ENCODE measurements around the gene TMEM92.
"Not testable (repeated sequence)": the region's sequence is repeated elsewhere in the genome, so short reads cannot be mapped to it uniquely, and the experiment has no call there.

The TMEM92 gene

DNA sequence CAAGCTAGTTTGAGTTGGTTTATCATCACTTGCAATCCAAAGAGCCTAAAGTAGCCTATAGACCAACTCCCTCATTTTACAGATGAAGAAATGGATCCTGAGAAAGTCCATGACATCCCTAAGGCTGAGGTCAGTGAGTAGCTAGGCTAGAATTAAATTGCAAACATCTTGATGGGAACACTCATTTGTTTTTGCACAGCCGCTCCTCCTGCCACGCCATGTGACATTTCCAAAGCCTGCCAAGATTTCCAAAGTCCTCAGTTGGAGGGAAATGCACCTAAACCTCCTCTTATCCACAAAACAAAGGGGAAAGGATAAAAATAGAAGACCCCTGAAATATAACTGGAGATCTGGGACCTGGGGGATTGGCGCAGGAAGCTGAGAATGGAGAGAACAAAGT lies 15.0 kb downstream of the TMEM92 start:
- in situ Hi-C loops (cut with HindIII; ENCODE audit: low pct_ligation_motif_present, low pct_unique_long_range_greater_than_20kb, low sequenced_read_pairs) = no loop called here
- DNase-seq = no peak

DNA sequence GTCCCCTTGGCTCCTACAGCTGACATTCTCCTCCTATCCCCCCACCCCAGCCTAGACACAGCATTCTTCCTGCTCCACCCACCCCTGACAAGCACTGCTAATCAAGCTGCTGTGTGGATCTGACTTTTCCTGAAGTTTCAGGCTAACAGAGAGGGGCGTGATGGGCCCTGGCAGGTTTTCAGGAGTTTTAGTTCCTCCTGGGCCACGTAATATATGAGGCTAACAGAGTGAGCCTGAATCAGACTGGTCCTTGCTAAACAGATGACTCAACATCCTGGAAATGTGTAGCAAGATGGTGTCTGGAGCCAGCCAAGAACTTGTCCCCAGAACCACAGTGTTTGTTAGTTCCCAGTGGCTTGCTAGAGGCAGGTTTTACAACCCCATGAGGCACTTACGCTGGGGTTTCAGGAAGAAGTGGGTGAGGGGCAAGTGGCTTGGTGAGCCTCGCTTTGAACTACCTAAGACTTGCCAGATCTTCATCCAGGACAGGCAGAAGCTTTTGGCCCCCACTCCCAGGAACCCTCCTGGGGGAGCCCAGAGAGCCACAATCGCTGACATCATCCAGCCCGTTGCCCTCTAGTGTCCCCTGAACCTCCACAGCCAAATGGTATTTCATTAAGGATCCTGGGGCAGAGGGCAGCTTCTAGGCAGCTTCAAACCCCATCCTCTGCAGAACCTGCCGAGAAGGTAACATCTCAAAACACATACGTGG lies 15.9 kb downstream of the TMEM92 start:
- DNase-seq = peak; percentile 82
- in situ Hi-C loops (cut with HindIII; ENCODE audit: low pct_ligation_motif_present, low pct_unique_long_range_greater_than_20kb, low sequenced_read_pairs) = no loop called here

DNA sequence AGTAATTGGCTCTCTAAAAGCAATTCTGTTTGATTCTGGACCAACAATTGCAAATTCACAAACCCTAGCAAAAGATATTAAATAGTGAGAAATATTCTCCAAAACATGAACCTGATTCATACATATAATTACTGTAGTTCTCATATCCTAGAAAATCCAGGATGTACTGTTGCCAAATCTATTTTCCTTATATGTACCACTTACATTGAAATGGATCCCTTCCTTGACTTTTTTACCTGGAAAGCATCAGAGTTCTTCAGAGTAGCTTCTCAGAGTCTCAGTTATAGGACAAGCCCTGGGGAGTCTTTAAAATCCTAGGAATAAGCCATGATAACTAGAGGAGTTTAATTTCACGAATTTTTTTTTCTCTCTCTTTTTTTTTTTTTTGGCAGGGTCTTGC lies 16.7 kb downstream of the TMEM92 start:
- in situ Hi-C loops (cut with HindIII; ENCODE audit: low pct_ligation_motif_present, low pct_unique_long_range_greater_than_20kb, low sequenced_read_pairs) = no loop called here
- no peak for DNase-seq

DNA sequence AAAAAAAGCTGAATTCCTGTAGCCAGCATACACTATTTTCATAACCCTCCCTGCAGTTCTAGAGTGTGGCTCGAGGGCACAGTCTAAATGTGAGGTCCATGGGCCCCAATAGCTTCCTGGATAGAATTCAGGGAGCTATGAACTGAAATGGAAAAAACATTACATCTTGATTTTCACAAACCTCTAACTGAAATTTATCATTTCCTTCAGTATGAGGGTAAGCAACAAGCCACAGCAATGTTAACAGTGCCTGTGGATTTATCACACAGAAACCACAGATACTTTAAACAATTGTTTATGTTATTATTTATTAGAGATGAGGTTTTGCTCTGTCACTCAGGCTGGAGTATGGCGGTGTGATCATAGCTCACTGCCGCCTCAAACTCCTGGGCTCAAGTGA lies 18.2 kb downstream of the TMEM92 start:
- no peak for DNase-seq
- in situ Hi-C loops (cut with HindIII; ENCODE audit: low pct_ligation_motif_present, low pct_unique_long_range_greater_than_20kb, low sequenced_read_pairs) = no loop called here

DNA sequence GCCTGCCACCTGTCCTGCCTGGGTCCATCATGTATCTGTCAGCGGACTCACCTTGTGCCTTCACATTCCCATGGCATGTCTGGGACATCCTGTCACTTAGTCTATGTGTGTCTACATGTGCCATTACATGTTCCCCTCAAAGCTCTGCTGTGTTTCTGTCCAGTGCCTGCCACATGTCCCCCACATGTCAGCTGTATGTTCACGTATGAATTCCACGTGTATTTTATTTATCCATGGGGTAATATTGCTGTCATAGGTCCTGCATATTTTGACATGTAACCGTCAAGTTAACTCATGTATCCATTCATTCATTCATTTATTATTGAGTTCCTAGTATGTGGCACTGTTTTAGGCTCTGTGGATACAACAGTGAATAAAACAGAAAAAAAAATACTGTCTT lies 20.8 kb downstream of the TMEM92 start:
- DNase-seq = no peak
- in situ Hi-C loops (cut with HindIII; ENCODE audit: low pct_ligation_motif_present, low pct_unique_long_range_greater_than_20kb, low sequenced_read_pairs) = no loop called here

DNA sequence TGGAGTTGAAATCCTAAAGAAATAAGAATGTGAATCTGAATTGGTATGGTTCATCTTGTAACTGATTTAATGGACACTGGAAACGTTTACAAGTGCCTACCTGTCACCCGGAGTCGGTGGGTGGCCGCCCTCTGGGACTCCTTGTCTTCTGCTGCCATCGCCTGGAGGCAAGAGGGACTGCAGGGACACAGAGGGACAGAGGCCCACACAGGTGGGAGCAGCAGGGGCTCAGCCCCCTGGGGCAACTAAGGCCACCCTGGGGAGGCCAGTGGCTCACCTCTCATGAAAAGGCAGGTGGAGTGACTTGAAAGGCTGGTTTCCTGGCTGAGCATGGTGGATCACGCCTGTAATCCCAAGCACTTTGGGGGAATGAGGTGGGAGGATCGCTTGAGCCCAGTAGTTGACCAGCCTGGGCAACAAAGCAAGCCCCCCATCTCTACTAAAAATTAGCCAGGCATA lies 23.2 kb downstream of the TMEM92 start:
- DNase-seq = peak; percentile 59
- in situ Hi-C loops (cut with HindIII; ENCODE audit: low pct_ligation_motif_present, low pct_unique_long_range_greater_than_20kb, low sequenced_read_pairs) = no loop called here

DNA sequence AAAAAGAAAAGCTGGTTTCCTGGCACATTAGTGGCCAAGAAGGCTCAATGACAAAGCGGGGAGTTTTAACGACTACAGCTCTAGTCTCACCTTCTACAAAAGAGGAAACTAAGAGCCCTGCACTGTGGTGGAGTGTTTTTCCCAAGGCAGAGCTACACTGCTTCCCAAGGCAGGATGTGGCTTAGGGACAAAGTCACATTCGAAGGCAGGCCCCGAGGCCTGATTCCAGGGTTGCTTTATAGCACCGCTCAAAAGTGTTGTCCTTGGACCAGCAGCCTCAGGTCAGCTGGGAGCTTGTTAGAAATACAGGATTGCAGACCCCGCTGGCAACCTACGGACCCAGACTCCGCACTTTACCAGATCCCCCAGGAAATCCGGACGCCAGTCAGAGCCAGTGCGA lies 23.8 kb downstream of the TMEM92 start:
- in situ Hi-C loops (cut with HindIII; ENCODE audit: low pct_ligation_motif_present, low pct_unique_long_range_greater_than_20kb, low sequenced_read_pairs) = no loop called here
- DNase-seq = no peak

DNA sequence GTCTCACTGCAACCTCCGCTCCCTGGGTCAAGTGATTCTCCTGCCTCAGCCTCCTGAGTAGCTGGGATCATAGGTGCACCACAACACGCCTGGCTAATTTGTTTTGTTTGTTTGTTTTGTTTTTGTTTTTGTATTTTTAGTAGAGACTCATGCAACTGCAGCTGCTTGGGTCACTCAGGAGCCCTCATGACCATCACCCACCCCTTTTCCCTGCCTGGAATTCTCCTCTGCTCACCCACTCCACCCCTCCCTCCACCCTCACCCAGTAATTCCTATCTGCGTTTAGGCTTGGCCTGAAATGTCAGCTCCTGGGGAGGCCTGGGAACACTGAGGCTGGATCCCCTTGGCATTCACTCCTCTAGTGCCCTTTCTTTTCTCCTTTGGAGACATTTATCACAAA lies 25.5 kb downstream of the TMEM92 start:
- in situ Hi-C loops (cut with HindIII; ENCODE audit: low pct_ligation_motif_present, low pct_unique_long_range_greater_than_20kb, low sequenced_read_pairs) = no loop called here
- DNase-seq = no peak

DNA sequence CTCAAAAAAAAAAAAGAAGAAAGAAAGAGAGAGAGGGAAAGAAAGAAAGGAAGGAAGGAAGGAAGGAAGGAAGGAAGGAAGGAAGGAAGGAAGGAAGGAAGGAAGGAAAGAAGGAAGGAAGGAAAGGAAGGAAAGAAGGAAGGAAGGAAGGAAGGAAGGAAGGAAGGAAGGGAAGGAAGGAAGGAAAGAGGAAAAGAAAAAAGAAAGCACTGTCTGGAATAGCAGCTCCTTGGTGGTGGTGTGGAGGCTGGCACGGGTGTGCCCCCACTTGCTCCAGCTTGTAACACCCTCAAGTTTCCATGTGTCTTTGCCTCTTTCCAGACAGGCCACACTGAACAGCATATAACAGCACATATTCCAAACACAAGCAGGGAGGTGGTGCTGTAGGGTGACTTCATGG lies 26.6 kb downstream of the TMEM92 start:
- DNase-seq; in situ Hi-C loops (cut with HindIII; ENCODE audit: low pct_ligation_motif_present, low pct_unique_long_range_greater_than_20kb, low sequenced_read_pairs): not testable (repeated sequence)

DNA sequence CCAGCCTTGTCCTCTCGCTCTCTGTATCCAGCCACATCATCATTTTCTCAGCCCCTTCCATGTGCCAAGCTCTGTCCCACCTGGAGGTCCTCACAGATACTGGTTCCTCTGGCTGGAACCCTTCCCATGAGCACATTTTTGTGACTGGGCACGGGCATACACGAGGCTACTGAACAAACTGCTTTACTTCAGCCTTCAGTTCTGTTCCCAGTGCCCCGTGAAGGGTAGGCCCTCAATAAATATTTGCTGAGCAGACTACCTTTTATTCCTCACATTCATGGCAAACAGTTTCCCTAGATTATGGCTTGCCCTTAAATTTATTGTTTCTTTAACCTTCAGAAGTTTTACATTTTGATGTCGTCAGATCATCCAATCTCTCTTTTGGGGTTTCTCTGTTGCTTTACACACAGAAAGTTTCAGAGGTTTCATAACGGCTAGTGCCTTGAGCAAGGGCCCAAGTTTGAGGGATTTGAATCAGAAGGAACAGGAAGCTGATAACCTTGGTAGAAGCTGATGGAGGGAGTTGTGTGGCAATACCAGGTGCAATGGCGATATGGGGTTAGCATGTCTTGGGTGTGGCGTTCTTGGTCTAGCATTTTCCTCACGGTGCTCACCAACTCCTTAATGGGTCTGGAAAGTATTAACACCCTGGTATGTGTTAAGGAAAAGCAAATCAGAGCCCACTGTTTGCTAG lies 27.8 kb downstream of the TMEM92 start:
- no peak for DNase-seq
- in situ Hi-C loops (cut with HindIII; ENCODE audit: low pct_ligation_motif_present, low pct_unique_long_range_greater_than_20kb, low sequenced_read_pairs) = no loop called here

DNA sequence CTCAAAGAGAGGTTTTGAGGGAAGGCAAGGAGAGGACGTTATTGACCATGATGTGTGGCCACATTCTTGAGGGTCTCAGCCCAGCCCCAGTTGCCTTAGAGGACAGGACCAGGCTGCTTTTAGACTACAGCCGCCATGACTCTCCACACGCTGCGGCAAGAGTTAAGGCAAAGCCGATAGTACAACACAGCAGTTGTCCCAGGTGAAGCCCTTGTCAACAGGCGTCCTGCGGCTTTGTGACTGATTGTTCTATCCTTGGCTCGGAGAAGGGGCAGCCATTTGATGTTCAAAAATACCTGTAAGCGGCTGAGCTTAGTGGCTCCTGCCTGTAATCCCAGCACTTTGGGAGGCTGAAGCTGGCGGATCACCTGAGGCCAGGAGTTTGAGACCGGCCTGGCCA lies 28.8 kb downstream of the TMEM92 start:
- in situ Hi-C loops (cut with HindIII; ENCODE audit: low pct_ligation_motif_present, low pct_unique_long_range_greater_than_20kb, low sequenced_read_pairs) = no loop called here
- no peak for DNase-seq

DNA sequence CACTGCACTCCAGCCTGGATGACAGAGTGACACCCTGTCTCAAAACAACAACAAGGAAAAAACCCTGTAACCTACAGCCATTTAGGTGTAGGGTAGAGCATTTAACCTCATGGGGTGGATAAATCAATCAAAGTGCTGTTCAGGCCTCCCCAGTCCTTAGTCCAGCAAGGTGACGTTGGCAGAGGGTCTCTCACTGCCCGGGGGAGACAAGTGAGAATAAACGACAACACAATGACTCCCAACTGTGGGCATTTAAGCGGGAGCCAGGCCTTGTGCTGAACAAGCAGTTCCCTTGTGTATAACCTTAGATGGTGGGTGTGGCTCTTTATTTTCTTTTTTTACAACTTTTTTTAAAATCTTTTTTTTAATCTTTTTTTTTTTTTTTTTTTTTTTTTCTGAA lies 29.3 kb downstream of the TMEM92 start:
- in situ Hi-C loops (cut with HindIII; ENCODE audit: low pct_ligation_motif_present, low pct_unique_long_range_greater_than_20kb, low sequenced_read_pairs) = no loop called here
- no peak for DNase-seq

DNA sequence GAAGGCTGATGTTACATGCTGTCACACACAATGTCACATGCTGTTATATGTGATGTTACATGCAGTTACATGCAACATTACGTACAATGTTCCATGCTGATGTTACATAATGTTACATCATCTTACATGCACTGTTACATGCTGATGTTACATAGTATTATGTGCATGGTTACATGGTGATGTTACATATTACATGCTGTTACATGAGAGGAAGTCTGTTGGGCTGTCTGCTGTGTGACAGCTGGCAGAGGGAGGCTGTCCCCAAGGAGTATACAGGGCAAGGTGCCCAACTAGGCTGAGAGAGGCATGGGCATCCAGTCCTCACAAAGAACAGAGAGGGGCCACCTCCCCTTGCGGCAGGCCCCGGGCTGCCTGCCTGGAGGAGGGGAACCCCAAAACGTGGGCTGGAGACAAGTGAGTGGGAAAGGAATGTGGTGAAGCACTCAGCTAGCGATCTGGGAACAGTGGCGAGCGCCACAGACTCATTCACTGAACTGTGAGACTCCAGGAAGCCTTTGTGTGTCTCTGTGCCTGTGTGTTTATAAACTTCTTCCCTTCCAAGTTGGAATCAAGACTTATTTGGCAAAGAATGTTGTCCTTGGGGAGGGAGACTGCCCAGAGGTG lies 30.6 kb downstream of the TMEM92 start:
- in situ Hi-C loops (cut with HindIII; ENCODE audit: low pct_ligation_motif_present, low pct_unique_long_range_greater_than_20kb, low sequenced_read_pairs) = no loop called here
- DNase-seq = no peak

DNA sequence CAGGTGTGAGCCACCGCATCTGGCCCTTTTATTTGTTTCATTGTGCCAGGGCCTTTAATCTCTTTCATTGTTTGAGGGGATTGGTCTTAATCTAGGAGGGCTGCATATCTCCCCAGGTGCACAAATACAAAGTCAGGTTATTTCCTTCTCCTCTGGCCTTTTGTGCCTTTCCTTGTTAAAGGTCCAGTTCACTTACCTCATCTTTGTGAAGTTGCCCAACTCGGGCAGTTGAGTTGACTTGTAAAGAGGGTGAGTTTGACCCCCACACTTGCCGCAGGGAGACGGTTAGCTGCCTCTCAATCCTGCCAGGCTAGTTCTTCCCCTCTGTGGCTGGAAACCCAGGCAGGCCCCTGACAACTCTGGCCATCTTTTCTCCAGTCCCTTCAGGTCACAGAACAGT lies 33.4 kb downstream of the TMEM92 start:
- no peak for DNase-seq
- in situ Hi-C loops (cut with HindIII; ENCODE audit: low pct_ligation_motif_present, low pct_unique_long_range_greater_than_20kb, low sequenced_read_pairs) = no loop called here

DNA sequence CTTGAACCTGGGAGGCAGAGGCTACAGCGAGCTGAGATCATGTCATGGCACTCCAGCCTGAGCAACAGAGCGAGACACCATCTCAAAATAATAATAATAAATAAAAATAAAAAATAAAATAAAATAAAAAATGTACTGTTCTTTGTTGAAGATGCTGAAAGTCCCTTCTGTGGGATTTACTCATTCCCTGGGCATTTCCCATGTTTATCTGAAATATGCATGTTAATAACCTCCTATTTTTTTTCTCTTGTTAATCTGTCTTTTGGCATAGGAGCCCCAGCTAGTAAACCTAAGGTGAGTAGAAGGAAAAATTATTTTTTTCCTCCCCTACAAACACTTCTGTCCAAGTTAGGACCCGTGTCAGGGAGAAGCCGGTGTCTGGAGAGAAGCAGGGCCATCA lies 34.4 kb downstream of the TMEM92 start:
- no peak for DNase-seq
- in situ Hi-C loops (cut with HindIII; ENCODE audit: low pct_ligation_motif_present, low pct_unique_long_range_greater_than_20kb, low sequenced_read_pairs) = no loop called here

DNA sequence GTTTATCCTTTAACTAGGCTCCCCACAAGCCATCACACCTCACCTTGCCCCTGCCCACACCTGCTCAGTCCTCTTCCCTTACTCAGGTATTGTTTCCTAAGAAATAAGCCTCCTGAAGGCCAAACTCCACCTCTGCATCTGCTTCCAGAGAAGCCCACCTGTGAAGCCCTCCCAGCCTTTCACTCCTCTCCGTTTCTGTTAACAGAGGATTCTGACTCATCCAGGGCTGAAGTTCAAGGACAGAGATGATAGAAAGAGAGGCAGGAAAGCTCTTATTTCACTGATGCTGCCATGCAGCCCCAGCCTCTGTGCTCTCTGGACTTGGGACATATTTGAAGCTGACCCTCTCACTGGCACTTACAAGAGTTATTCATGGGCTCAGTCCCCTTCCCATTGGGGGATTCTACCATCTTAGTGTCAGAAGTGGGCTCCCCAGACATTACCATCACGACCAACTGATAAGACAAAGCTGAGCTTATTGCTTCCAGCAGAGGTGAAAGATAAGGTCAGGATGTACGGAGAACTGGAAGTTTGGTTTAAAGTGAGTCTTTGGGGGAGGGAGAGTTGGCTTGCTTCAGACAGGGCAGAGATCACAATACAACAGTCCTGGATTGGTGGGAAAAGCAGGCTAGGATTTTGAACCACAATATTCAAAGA lies 36.3 kb downstream of the TMEM92 start:
- no peak for DNase-seq
- in situ Hi-C loops (cut with HindIII; ENCODE audit: low pct_ligation_motif_present, low pct_unique_long_range_greater_than_20kb, low sequenced_read_pairs) = no loop called here

DNA sequence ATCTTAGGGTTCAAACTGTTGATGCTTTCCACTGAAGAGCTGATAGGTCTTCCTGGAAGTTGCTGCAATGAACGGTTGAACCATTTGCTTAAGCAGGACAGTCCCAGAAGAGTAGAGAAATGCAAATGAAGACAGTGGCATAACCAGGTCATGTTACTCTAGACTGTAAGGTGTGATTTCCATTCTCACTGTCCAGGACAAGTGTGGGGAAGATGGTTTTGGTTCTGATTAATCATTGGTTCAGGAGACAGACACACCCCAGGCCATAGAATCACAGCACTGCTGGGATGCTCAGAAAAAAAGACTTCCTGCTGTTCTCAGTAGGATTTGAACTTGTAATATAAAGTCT lies 36.8 kb downstream of the TMEM92 start:
- DNase-seq = no peak
- in situ Hi-C loops (cut with HindIII; ENCODE audit: low pct_ligation_motif_present, low pct_unique_long_range_greater_than_20kb, low sequenced_read_pairs) = no loop called here

DNA sequence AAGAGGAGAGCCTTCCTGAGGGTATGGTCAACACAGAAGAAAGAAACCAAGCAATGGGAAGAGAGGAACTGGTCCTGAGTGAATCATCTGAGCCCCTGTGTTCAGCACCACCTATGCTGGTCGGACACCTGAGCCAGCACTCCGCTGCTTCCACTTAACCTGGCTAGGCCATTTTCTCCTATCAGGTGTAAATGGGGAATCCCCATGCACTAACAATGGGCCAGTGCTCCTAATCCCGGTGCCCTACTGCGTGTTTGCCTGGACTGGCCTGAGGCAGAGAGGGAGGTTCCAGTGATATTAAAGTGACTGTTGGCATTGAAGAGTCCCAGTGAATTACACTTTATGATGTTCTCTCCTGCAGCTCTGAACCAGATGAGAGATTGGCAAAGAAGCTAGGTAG lies 37.2 kb downstream of the TMEM92 start:
- DNase-seq = no peak
- in situ Hi-C loops (cut with HindIII; ENCODE audit: low pct_ligation_motif_present, low pct_unique_long_range_greater_than_20kb, low sequenced_read_pairs) = no loop called here

DNA sequence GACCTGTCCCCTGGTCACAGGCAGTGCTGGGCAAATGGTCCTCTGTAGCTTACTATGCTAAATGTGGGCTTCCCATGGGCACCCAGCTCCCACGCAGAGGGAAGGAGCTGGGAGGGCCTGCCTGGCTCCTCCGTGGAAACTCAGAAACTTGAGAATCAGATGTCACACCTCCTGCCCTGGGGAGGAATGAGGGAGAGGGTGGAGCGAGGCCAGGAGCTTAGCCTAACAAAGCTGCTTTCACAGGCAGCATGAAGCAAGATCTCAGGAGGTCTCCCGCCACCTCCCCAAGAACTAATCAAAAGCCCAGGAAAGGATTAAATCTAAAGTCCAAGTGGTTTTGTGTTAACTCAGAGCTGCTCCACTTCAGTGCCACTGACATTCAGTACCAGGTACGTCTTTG lies 38.0 kb downstream of the TMEM92 start:
- in situ Hi-C loops (cut with HindIII; ENCODE audit: low pct_ligation_motif_present, low pct_unique_long_range_greater_than_20kb, low sequenced_read_pairs) = no loop called here
- no peak for DNase-seq

Measured in ACHN (cell line).